Measurements from ENCODE around the gene GIPC3. TPM values are rescaled to one million over a fixed set of nuclear protein-coding genes. Genes with fewer than 3 reads are reported as not detected.
A peak's percentile ranks its signal among the peaks of the same experiment; 100 is the strongest.

Gene GIPC3
- total and polyA plus RNA-seq, 4 donors = 0.23 to 0.95 (median 0.25) TPM

DNA sequence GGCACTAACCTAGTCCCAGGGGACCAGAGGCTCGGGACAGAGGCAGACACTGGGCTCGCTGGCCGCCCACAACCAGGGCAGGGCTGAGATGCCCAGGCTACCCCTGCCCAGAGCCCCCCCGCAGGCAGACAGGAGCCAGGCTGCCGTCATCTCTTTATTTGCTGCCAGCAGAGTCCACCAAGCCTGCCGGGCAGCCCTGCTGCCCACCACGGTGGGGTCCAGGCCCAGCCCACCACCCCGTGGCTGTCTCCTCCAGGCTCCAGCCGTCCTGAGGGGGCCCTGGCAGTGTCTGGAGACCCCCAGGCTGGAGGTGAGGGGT lies 41.3 kb upstream of the GIPC3 start:
- H3K4me1 ChIP-seq (ENCODE audit: control insufficient read depth in 4 of 4, insufficient read depth in 4 of 4, low read length in 3 of 4) = peaks cover 0 to 5% (median 1%) of the 10 kb centered on the region in 4 donors
- TF ChIP-seq NR2F2 (IDR thresholded peaks at IDR 0.05) (no peak), RAD21 (IDR thresholded peaks at IDR 0.05) (no peak), HNF4G (IDR thresholded peaks at IDR 0.05) (no peak), FOXA2 (IDR thresholded peaks at IDR 0.05) (no peak), JUND (IDR thresholded peaks at IDR 0.05) (no peak), YY1 (IDR thresholded peaks at IDR 0.05) (no peak), TAF1 (conservative IDR thresholded peaks at IDR 0.05) (no peak), FOXA1 (IDR thresholded peaks at IDR 0.05) (no peak)
- TF ChIP-seq, protein P1, sequence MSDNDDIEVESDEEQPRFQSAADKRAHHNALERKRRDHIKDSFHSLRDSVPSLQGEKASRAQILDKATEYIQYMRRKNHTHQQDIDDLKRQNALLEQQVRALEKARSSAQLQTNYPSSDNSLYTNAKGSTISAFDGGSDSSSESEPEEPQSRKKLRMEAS (IDR thresholded peaks at IDR 0.05) = no peak
- TF ChIP-seq, protein P2, sequence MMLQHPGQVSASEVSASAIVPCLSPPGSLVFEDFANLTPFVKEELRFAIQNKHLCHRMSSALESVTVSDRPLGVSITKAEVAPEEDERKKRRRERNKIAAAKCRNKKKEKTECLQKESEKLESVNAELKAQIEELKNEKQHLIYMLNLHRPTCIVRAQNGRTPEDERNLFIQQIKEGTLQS (IDR thresholded peaks at IDR 0.05) = no peak
- TF ChIP-seq, protein P3, sequence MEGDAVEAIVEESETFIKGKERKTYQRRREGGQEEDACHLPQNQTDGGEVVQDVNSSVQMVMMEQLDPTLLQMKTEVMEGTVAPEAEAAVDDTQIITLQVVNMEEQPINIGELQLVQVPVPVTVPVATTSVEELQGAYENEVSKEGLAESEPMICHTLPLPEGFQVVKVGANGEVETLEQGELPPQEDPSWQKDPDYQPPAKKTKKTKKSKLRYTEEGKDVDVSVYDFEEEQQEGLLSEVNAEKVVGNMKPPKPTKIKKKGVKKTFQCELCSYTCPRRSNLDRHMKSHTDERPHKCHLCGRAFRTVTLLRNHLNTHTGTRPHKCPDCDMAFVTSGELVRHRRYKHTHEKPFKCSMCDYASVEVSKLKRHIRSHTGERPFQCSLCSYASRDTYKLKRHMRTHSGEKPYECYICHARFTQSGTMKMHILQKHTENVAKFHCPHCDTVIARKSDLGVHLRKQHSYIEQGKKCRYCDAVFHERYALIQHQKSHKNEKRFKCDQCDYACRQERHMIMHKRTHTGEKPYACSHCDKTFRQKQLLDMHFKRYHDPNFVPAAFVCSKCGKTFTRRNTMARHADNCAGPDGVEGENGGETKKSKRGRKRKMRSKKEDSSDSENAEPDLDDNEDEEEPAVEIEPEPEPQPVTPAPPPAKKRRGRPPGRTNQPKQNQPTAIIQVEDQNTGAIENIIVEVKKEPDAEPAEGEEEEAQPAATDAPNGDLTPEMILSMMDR (IDR thresholded peaks at IDR 0.05; ENCODE audit: low read depth, low read length, missing input control) = no peak
- TF ChIP-seq, protein P4, sequence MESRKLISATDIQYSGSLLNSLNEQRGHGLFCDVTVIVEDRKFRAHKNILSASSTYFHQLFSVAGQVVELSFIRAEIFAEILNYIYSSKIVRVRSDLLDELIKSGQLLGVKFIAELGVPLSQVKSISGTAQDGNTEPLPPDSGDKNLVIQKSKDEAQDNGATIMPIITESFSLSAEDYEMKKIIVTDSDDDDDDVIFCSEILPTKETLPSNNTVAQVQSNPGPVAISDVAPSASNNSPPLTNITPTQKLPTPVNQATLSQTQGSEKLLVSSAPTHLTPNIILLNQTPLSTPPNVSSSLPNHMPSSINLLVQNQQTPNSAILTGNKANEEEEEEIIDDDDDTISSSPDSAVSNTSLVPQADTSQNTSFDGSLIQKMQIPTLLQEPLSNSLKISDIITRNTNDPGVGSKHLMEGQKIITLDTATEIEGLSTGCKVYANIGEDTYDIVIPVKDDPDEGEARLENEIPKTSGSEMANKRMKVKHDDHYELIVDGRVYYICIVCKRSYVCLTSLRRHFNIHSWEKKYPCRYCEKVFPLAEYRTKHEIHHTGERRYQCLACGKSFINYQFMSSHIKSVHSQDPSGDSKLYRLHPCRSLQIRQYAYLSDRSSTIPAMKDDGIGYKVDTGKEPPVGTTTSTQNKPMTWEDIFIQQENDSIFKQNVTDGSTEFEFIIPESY (IDR thresholded peaks at IDR 0.05) = no peak
- no peak for DNase-seq (ENCODE audit: low spot score)
- no peak overlapping the region for H3K4me3 ChIP-seq (ENCODE audit: low read depth in 1 of 3, low read length in 3 of 3)
- H3K9ac ChIP-seq (ENCODE audit: low read depth in 1 of 2, low read length in 2 of 2) = no peak overlapping the region
- H3K27ac ChIP-seq (ENCODE audit: low read depth in 1 of 2, low read length in 2 of 2) = no peak overlapping the region
- peaks cover 0 to 10% (median 4%) of the 10 kb centered on the region in 4 donors for H3K36me3 ChIP-seq (ENCODE audit: control insufficient read depth in 4 of 4, insufficient read depth in 3 of 4, low read depth in 1 of 4, low read length in 3 of 4)
- no peaks in the 10 kb centered on the region for H3K27me3 ChIP-seq (ENCODE audit: control insufficient read depth in 4 of 4, insufficient read depth in 4 of 4, low read length in 3 of 4)
- WGBS = 86% methylated on average over 9 of the region's 9 CpGs
- no peaks in the 10 kb centered on the region for H3K9me3 ChIP-seq (ENCODE audit: control insufficient read depth in 4 of 4, low read length in 3 of 4)

DNA sequence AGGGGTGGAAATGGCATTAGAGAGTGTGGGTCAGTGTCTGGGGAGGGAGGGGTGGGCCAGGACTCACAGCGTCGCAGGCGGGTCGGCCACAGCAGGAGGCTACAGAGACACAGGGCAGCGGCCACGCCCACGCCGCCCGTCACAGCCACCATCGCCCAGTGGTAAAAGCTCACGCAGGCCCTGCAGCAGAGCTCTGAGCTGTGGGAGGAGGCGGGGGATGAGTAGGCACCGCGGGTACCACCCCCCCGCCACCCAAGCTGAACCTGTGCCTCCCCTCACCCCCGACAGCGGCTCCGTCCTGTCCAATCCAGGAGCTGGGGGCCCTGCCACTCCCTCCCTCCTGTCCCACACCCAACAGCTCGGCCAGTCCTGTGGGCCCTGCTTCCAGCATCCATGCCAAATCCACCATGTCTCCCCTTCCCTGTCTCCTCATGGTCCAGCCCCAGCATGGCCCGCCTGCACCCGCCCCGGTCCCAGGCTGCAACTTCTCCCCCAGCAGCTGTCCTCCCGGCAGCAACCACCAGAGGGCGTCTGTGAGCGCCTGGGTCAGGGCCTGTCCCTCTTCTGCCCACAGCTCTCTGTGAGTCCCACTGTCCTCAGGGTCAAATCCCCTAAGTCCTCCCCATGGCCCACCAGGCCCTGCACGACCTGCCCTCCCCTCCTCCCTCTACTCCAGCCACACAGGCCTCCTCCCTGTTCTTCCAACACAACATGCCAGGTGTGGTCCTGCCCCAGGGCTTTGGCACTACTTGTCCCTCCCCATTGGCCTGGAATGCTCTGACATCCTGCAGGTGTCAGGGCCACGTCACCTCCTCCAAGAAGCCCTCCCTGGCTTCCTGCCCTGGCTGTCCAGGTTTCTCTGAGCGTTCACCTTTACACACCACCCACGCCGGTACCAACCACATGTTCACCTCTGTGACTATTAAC lies 40.3 kb upstream of the GIPC3 start:
- Histone ChIP-seq H3K36me3 (ENCODE audit: control insufficient read depth in 4 of 4, insufficient read depth in 3 of 4, low read depth in 1 of 4, low read length in 3 of 4) (peaks cover 0 to 10% (median 4%) of the 10 kb centered on the region in 4 donors), H3K4me3 (ENCODE audit: low read depth in 1 of 3, low read length in 3 of 3) (no peak overlapping the region), H3K27me3 (ENCODE audit: control insufficient read depth in 4 of 4, insufficient read depth in 4 of 4, low read length in 3 of 4) (no peaks in the 10 kb centered on the region), H3K9me3 (ENCODE audit: control insufficient read depth in 4 of 4, low read length in 3 of 4) (no peaks in the 10 kb centered on the region), H3K9ac (ENCODE audit: low read depth in 1 of 2, low read length in 2 of 2) (no peak overlapping the region), H3K27ac (ENCODE audit: low read depth in 1 of 2, low read length in 2 of 2) (no peak overlapping the region), H3K4me1 (ENCODE audit: control insufficient read depth in 4 of 4, insufficient read depth in 4 of 4, low read length in 3 of 4) (peaks cover 0 to 5% (median 1%) of the 10 kb centered on the region in 4 donors)
- TF ChIP-seq, protein P4 (IDR thresholded peaks at IDR 0.05) = no peak
- TF ChIP-seq, protein P1 (IDR thresholded peaks at IDR 0.05) = no peak
- no peak for TF ChIP-seq EGR1 (IDR thresholded peaks at IDR 0.05; ENCODE audit: low read depth in 2 of 2)
- no peak for TF ChIP-seq SP1 (IDR thresholded peaks at IDR 0.05)
- TF ChIP-seq RAD21 (IDR thresholded peaks at IDR 0.05) = peak; percentile 76 to 88
- TF ChIP-seq, protein P5, sequence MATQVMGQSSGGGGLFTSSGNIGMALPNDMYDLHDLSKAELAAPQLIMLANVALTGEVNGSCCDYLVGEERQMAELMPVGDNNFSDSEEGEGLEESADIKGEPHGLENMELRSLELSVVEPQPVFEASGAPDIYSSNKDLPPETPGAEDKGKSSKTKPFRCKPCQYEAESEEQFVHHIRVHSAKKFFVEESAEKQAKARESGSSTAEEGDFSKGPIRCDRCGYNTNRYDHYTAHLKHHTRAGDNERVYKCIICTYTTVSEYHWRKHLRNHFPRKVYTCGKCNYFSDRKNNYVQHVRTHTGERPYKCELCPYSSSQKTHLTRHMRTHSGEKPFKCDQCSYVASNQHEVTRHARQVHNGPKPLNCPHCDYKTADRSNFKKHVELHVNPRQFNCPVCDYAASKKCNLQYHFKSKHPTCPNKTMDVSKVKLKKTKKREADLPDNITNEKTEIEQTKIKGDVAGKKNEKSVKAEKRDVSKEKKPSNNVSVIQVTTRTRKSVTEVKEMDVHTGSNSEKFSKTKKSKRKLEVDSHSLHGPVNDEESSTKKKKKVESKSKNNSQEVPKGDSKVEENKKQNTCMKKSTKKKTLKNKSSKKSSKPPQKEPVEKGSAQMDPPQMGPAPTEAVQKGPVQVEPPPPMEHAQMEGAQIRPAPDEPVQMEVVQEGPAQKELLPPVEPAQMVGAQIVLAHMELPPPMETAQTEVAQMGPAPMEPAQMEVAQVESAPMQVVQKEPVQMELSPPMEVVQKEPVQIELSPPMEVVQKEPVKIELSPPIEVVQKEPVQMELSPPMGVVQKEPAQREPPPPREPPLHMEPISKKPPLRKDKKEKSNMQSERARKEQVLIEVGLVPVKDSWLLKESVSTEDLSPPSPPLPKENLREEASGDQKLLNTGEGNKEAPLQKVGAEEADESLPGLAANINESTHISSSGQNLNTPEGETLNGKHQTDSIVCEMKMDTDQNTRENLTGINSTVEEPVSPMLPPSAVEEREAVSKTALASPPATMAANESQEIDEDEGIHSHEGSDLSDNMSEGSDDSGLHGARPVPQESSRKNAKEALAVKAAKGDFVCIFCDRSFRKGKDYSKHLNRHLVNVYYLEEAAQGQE (IDR thresholded peaks at IDR 0.05) = no peak
- TF ChIP-seq RXRA (IDR thresholded peaks at IDR 0.05) = peak in 1 of 2 donors; percentile 9
- TF ChIP-seq, protein P3 (IDR thresholded peaks at IDR 0.05; ENCODE audit: low read depth, low read length, missing input control) = peak; percentile 91
- TF ChIP-seq, protein P2 (IDR thresholded peaks at IDR 0.05) = no peak
- 64% methylated on average over 30 of the region's 30 CpGs for WGBS
- DNase-seq (ENCODE audit: low spot score) = peak; percentile 91
